GM19099 (cell line): ENCODE results near the gene SVOPL.

Source experiments
- POLR2A ChIP-seq: IDR thresholded peaks from 3 replicates; pipeline ENCODE4 v1.6.1; 2011; ENCODE audit warnings: low read depth; ENCODE audit not compliant: insufficient read length; ENCODE audit errors: extremely low read depth

SVOPL gene

GRCh38 chr7:138565451-138566114 lies 135.6 kb downstream of the SVOPL start:
- no peak for TF ChIP-seq POLR2A

GRCh38 chr7:138565071-138565450 lies 136.1 kb downstream of the SVOPL start:
- no peak for TF ChIP-seq POLR2A

GRCh38 chr7:138564365-138564764 lies 136.8 kb downstream of the SVOPL start:
- TF ChIP-seq POLR2A: no peak

- TF ChIP-seq POLR2A: no peak
Observed at GRCh38 chr7:138563808-138564207, 137.4 kb downstream of the SVOPL start.

GRCh38 chr7:138559448-138559847 lies 141.7 kb downstream of the SVOPL start:
- TF ChIP-seq POLR2A: no peak

GRCh38 chr7:138556771-138557484 lies 144.2 kb downstream of the SVOPL start:
- TF ChIP-seq POLR2A: no peak

- no peak for TF ChIP-seq POLR2A
Observed at GRCh38 chr7:138555684-138556083, 145.5 kb downstream of the SVOPL start.

GRCh38 chr7:138554674-138555073 lies 146.5 kb downstream of the SVOPL start:
- TF ChIP-seq POLR2A: no peak

GRCh38 chr7:138553805-138554204 lies 147.4 kb downstream of the SVOPL start:
- no peak for TF ChIP-seq POLR2A

GRCh38 chr7:138551102-138551501 lies 150.1 kb downstream of the SVOPL start:
- no peak for TF ChIP-seq POLR2A

GRCh38 chr7:138550337-138550736 lies 150.8 kb downstream of the SVOPL start:
- TF ChIP-seq POLR2A: no peak

- no peak for TF ChIP-seq POLR2A
Observed at GRCh38 chr7:138549082-138549481, 152.1 kb downstream of the SVOPL start.

- no peak for TF ChIP-seq POLR2A
Observed at GRCh38 chr7:138546829-138547228, 154.3 kb downstream of the SVOPL start.

GRCh38 chr7:138546064-138546619 lies 155.0 kb downstream of the SVOPL start:
- no peak for TF ChIP-seq POLR2A

- no peak for TF ChIP-seq POLR2A
Observed at GRCh38 chr7:138545123-138545522, 156.0 kb downstream of the SVOPL start.
